Mesothelial cell of epicardium (in vitro differentiated cells): ENCODE data around the gene DGKB. TPM values are rescaled to one million over a fixed set of nuclear protein-coding genes. Genes with fewer than 3 reads are reported as not detected.

Experiments
- DNase-seq, 2 experiments: peaks; one replicate each; pipeline ENCODE4 v3.0.0; 2021; ENCODE audit warnings: low spot score in 2 of 2; ENCODE audit not compliant: unreplicated experiment in 2 of 2
- H3K27ac Mint-ChIP-seq: 2 replicates; pipeline ENCODE4 v1.8.0; 2021; ENCODE audit warnings: mixed read lengths
- H3K27me3 Mint-ChIP-seq: 2 replicates; pipeline ENCODE4 v1.8.0; 2021; ENCODE audit warnings: low read depth, mixed read lengths
- H3K36me3 Mint-ChIP-seq: 2 replicates; pipeline ENCODE4 v1.8.0; 2021; ENCODE audit warnings: mixed read lengths
- H3K4me1 Mint-ChIP-seq: 2 replicates; pipeline ENCODE4 v1.8.0; 2021; ENCODE audit warnings: mixed read lengths
- H3K4me3 Mint-ChIP-seq: 2 replicates; pipeline ENCODE4 v1.8.0; 2021; ENCODE audit warnings: mild to moderate bottlenecking, moderate library complexity, mixed read lengths
- H3K9me3 Mint-ChIP-seq: 2 replicates; pipeline ENCODE4 v1.8.0; 2021; ENCODE audit warnings: mixed read lengths
- total RNA-seq: library from RNA; stranded (reverse); gene quantifications from 3 replicates; pipeline ENCODE4 v1.2.1, GENCODE V29; 2021
- TF ChIP-seq, protein P1 (sequence below): fragments of 200-600 bp; sonication (generic); IDR thresholded peaks from one replicate; pipeline ENCODE4 v1.5.0; 2021; ENCODE audit warnings: antibody characterized with exemption; ENCODE audit not compliant: unreplicated experiment

DGKB gene
- total RNA-seq, 1 donor from 2014 or later = 3.9 TPM

DNA sequence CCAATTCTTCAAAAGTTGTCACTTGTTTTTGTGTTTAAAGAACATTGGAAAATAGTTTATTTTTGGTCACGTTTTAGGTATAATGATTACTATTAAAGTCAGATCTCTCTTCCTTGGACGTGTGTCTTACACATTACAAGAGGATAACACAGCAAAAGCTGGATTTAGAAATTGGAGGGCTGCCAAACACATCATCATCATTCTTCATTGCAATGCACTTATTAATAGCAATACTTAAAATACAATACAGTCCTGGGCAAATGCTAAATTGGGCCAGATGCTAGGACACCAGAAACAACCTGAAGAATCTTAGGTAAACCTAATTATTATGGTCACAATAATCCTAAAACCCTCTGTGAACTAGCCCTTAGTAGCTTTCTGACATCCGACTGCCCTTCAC lies 303.6 kb downstream of the DGKB start:
- no peaks in the 10 kb centered on the region for H3K27me3 Mint-ChIP-seq
- TF ChIP-seq, protein P1, sequence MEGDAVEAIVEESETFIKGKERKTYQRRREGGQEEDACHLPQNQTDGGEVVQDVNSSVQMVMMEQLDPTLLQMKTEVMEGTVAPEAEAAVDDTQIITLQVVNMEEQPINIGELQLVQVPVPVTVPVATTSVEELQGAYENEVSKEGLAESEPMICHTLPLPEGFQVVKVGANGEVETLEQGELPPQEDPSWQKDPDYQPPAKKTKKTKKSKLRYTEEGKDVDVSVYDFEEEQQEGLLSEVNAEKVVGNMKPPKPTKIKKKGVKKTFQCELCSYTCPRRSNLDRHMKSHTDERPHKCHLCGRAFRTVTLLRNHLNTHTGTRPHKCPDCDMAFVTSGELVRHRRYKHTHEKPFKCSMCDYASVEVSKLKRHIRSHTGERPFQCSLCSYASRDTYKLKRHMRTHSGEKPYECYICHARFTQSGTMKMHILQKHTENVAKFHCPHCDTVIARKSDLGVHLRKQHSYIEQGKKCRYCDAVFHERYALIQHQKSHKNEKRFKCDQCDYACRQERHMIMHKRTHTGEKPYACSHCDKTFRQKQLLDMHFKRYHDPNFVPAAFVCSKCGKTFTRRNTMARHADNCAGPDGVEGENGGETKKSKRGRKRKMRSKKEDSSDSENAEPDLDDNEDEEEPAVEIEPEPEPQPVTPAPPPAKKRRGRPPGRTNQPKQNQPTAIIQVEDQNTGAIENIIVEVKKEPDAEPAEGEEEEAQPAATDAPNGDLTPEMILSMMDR = no peak
- no peaks in the 10 kb centered on the region for H3K36me3 Mint-ChIP-seq
- H3K4me1 Mint-ChIP-seq = no peaks in the 10 kb centered on the region
- H3K9me3 Mint-ChIP-seq = no peaks in the 10 kb centered on the region
- no peak overlapping the region for H3K27ac Mint-ChIP-seq
- no peak for DNase-seq
- no peak overlapping the region for H3K4me3 Mint-ChIP-seq

DNA sequence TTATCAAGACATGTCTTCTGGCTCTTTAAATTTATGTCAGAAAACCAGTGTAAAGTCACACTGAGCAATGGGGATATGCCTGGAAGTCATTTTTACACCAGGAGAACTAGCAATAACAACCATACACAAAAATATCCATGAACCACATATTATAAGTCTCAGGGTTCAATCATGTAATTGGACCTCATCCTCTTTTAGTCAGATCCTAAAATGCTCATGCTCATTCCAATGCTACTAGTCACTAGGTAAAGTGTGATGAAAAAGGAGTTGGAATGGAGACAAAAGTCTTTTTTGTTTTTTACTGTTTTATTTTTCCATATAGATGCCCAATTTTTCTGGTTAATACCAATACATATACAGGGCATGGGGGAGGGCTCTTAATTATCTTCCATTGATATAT lies 306.1 kb downstream of the DGKB start:
- no peaks in the 10 kb centered on the region for H3K9me3 Mint-ChIP-seq
- H3K27me3 Mint-ChIP-seq = no peaks in the 10 kb centered on the region
- DNase-seq = no peak
- no peaks in the 10 kb centered on the region for H3K36me3 Mint-ChIP-seq
- no peak overlapping the region for H3K4me3 Mint-ChIP-seq
- TF ChIP-seq, protein P1 = no peak
- H3K27ac Mint-ChIP-seq = no peak overlapping the region
- no peaks in the 10 kb centered on the region for H3K4me1 Mint-ChIP-seq

DNA sequence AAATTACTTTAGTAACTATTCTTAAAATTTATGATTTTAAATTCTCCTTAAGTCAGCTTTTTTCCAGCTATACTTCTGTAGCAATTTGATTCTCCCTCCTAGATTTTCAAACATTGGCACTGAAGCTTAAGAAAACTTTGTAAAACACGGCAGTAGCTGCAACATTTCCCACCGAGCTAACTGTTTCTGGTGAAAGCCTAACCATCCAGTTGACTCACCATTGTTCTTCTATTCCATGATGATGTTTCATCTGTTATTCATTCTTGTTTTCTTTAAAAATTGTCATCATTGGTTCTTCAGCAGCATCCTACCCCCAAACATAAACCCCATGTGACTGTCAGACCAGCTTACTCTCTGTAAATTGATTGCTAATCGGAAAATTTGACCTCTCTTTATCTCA lies 312.3 kb downstream of the DGKB start:
- H3K36me3 Mint-ChIP-seq = peaks cover 5% of the 10 kb centered on the region
- no peak overlapping the region for H3K27ac Mint-ChIP-seq
- peaks cover 15% of the 10 kb centered on the region for H3K9me3 Mint-ChIP-seq

DNA sequence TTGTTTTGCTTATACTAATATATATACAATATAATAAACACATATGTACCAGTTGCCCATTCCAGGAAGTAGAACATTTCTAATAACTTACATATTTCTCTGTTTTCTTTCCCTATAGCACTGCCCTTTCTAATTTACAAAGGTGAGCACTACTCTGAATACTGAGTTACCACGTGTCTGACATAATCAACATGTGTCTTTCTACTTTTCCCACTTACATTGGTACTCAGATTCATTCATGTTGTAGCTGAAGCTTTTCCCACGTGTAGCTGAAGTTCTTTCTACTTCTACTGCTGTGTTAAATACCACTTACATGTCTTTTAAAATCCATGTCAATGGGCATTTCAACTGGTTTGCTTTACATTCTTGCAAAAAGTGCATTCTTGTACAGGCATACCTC lies 317.3 kb downstream of the DGKB start:
- peaks cover 5% of the 10 kb centered on the region for H3K36me3 Mint-ChIP-seq
- H3K4me3 Mint-ChIP-seq = no peak overlapping the region
- no peaks in the 10 kb centered on the region for H3K4me1 Mint-ChIP-seq
- TF ChIP-seq, protein P1 = no peak
- H3K27me3 Mint-ChIP-seq = no peaks in the 10 kb centered on the region
- H3K9me3 Mint-ChIP-seq = peaks cover 18% of the 10 kb centered on the region
- no peak for DNase-seq
- no peak overlapping the region for H3K27ac Mint-ChIP-seq

More for the DNA sequence above, 312.3 kb downstream of the DGKB start:
- TF ChIP-seq, protein P1 = no peak
- no peak for DNase-seq
- Mint-ChIP-seq H3K4me1 (no peaks in the 10 kb centered on the region), H3K4me3 (no peak overlapping the region), H3K27me3 (no peaks in the 10 kb centered on the region)

DNA sequence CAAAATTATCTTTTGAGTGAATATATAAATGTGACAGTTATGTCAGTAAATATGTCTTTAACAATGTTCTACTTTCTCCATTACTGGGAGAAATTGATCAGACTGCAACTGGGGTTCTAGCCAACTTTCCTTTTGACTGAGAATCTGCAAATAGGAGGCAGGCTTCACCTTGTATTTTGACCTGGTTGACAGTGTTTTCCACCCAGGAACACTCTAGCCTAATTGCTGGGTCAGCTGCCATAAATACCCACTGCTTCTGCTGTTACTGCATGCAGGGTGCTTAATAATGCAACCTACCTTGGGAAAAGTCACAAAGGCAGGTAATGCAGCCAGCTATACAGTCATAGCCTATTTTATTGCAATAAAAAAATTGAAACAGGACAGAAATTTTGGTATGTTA lies 319.0 kb downstream of the DGKB start:
- Mint-ChIP-seq H3K4me1 (no peaks in the 10 kb centered on the region), H3K36me3 (peaks cover 5% of the 10 kb centered on the region), H3K27ac (no peak overlapping the region), H3K9me3 (peaks cover 18% of the 10 kb centered on the region), H3K27me3 (no peaks in the 10 kb centered on the region), H3K4me3 (no peak overlapping the region)
- DNase-seq = no peak
- TF ChIP-seq, protein P1 = no peak

DNA sequence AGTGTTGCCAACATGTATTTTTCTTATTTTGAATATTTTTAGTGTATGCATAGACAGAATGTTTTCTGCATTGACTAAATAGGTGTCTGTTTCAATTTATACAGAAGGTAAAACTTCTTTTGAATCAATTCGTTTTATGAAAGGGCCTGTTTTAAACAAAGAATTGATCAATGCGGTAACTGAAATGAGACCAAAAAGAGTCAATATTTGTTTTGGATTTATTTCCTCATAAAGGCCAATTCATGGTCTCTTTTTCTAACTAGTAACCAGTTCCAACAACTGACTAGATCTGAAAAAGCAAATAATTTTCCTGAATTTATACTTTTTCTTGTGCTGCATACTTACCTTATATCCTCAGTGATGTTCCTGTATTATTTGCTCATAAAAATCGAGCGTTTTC lies 320.5 kb downstream of the DGKB start:
- H3K4me1 Mint-ChIP-seq = no peaks in the 10 kb centered on the region
- peaks cover 15% of the 10 kb centered on the region for H3K9me3 Mint-ChIP-seq
- H3K36me3 Mint-ChIP-seq = peaks cover 5% of the 10 kb centered on the region
- H3K4me3 Mint-ChIP-seq = no peak overlapping the region
- no peak for DNase-seq
- no peaks in the 10 kb centered on the region for H3K27me3 Mint-ChIP-seq
- H3K27ac Mint-ChIP-seq = no peak overlapping the region
- TF ChIP-seq, protein P1 = no peak
